PFSK-1 (cell line): ENCODE data around the gene CFAP410.

Experiments
- FOXP2 ChIP-seq: optimal IDR thresholded peaks from 2 replicates; pipeline ENCODE3; 2011; ENCODE audit warnings: borderline replicate concordance, control low read depth, inconsistent platforms; ENCODE audit not compliant: insufficient read depth; ENCODE audit errors: extremely low read length, extremely low read depth
- POLR2AphosphoS5 ChIP-seq: IDR thresholded peaks from 2 replicates; pipeline ENCODE4 v1.6.1; 2012; ENCODE audit warnings: low read depth, mild to moderate bottlenecking, control low read depth, low read length, moderate library complexity
- REST ChIP-seq, 2 experiments: IDR thresholded peaks; 2 replicates each; pipeline versions ENCODE4 v1.6.1 to v1.8.0; 2011 to 2012; ENCODE audit warnings: low read depth in 2 of 2, low read length in 2 of 2, control low read depth in 1 of 2, inconsistent platforms in 1 of 2, mild to moderate bottlenecking in 1 of 2, moderate library complexity in 1 of 2; ENCODE audit not compliant: insufficient read depth in 1 of 2
- SIN3A ChIP-seq: IDR thresholded peaks from 2 replicates; pipeline ENCODE4 v1.6.1; 2012; ENCODE audit warnings: mild to moderate bottlenecking, low read length, moderate library complexity, borderline replicate concordance; ENCODE audit not compliant: insufficient read depth
- TAF1 ChIP-seq: IDR thresholded peaks from 2 replicates; pipeline ENCODE4 v1.6.1; 2012; ENCODE audit warnings: low read length, control low read depth, borderline replicate concordance; ENCODE audit not compliant: insufficient read depth

- TF ChIP-seq REST (IDR thresholded peaks at IDR 0.05; ENCODE audit: insufficient read depth in 1 of 2, low read depth in 2 of 2, low read length in 2 of 2) = no peak
- TF ChIP-seq TAF1 = no peak
- TF ChIP-seq POLR2AphosphoS5 = no peak
- TF ChIP-seq SIN3A = no peak
- TF ChIP-seq FOXP2 = no peak
Observed at GRCh38 chr21:44375761-44376241, 36.6 kb upstream of the CFAP410 start.
